ENCODE results near the gene CAMTA1.

CAMTA1 gene

DNA sequence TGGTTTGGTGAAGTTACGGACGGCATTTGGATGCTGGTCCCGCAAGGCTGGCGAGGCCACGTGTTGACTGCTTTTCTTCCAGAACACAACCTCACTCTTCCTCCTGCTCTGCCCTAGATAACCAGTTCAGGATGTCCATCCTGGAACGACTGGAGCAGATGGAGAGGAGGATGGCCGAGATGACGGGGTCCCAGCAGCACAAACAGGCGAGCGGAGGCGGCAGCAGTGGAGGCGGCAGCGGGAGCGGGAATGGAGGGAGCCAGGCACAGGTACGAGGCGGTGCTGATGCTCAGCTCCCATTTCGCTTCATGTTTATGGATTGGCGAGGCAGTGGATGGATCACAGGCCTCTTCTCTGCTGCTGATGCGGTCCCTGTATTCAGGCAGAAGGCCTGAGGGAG lies 947.1 kb downstream of the CAMTA1 start:
- no peak for ATAC-seq (ENCODE audit: low read depth)
- DNase-seq (ENCODE audit: low spot score) = no peak
- Histone ChIP-seq H3K9me3 (ENCODE audit: severe bottlenecking) (no peaks in the 10 kb centered on the region), H3K36me3 (ENCODE audit: low read depth) (no peaks in the 10 kb centered on the region), H3K4me3 (ENCODE audit: severe bottlenecking) (no peak overlapping the region), H3K27ac (ENCODE audit: poor library complexity, severe bottlenecking) (no peak overlapping the region), H3K4me1 (ENCODE audit: insufficient read depth, poor library complexity, severe bottlenecking) (no peaks in the 10 kb centered on the region), H3K27me3 (ENCODE audit: insufficient read depth, poor library complexity, severe bottlenecking) (no peaks in the 10 kb centered on the region)
- TF ChIP-seq, protein P1, sequence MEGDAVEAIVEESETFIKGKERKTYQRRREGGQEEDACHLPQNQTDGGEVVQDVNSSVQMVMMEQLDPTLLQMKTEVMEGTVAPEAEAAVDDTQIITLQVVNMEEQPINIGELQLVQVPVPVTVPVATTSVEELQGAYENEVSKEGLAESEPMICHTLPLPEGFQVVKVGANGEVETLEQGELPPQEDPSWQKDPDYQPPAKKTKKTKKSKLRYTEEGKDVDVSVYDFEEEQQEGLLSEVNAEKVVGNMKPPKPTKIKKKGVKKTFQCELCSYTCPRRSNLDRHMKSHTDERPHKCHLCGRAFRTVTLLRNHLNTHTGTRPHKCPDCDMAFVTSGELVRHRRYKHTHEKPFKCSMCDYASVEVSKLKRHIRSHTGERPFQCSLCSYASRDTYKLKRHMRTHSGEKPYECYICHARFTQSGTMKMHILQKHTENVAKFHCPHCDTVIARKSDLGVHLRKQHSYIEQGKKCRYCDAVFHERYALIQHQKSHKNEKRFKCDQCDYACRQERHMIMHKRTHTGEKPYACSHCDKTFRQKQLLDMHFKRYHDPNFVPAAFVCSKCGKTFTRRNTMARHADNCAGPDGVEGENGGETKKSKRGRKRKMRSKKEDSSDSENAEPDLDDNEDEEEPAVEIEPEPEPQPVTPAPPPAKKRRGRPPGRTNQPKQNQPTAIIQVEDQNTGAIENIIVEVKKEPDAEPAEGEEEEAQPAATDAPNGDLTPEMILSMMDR (IDR thresholded peaks at IDR 0.05; ENCODE audit: poor library complexity, severe bottlenecking) = no peak

DNA sequence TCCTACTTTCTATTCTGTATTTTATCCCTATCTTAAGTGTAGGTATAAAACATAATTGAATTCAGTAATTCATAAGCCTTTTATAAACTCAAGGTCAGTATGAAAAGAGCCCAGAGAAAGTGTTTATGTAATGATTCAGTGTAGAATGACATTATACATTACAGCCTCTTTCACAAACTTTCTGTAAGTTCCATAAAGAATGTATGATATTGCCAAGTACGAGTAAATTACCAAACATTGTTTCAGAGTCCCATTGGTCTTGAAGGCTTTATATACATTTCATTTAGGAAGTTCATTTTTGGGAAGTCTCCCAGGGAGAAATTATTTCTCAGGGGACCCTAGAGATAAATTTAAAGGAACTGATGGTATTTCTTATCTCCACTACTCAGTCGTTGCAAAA lies 948.0 kb downstream of the CAMTA1 start:
- Histone ChIP-seq H3K27ac (ENCODE audit: poor library complexity, severe bottlenecking) (no peak overlapping the region), H3K27me3 (ENCODE audit: insufficient read depth, poor library complexity, severe bottlenecking) (no peaks in the 10 kb centered on the region), H3K9me3 (ENCODE audit: severe bottlenecking) (no peaks in the 10 kb centered on the region), H3K4me3 (ENCODE audit: severe bottlenecking) (no peak overlapping the region), H3K4me1 (ENCODE audit: insufficient read depth, poor library complexity, severe bottlenecking) (no peaks in the 10 kb centered on the region), H3K36me3 (ENCODE audit: low read depth) (no peaks in the 10 kb centered on the region)
- DNase-seq (ENCODE audit: low spot score) (no peak), ATAC-seq (ENCODE audit: low read depth) (no peak)
- TF ChIP-seq, protein P1 (IDR thresholded peaks at IDR 0.05; ENCODE audit: poor library complexity, severe bottlenecking) = no peak

DNA sequence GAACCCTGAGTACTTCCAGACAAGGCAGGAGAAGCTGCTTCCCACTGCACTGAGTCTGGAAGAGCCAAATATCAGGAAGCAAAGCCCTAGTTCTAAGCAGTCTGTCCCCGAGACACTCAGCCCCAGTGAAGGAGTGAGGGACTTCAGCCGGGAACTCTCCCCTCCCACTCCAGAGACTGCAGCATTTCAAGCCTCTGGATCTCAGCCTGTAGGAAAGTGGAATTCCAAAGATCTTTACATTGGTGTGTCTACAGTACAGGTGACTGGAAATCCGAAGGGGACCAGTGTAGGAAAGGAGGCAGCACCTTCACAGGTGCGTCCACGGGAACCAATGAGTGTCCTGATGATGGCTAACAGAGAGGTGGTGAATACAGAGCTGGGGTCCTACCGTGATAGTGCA lies 952.8 kb downstream of the CAMTA1 start:
- DNase-seq (ENCODE audit: low spot score) (no peak), ATAC-seq (ENCODE audit: low read depth) (no peak)
- Histone ChIP-seq H3K9me3 (ENCODE audit: severe bottlenecking) (no peaks in the 10 kb centered on the region), H3K27ac (ENCODE audit: poor library complexity, severe bottlenecking) (no peak overlapping the region), H3K4me1 (ENCODE audit: insufficient read depth, poor library complexity, severe bottlenecking) (no peaks in the 10 kb centered on the region), H3K36me3 (ENCODE audit: low read depth) (no peaks in the 10 kb centered on the region), H3K4me3 (ENCODE audit: severe bottlenecking) (no peak overlapping the region), H3K27me3 (ENCODE audit: insufficient read depth, poor library complexity, severe bottlenecking) (no peaks in the 10 kb centered on the region)
- TF ChIP-seq, protein P1 (IDR thresholded peaks at IDR 0.05; ENCODE audit: poor library complexity, severe bottlenecking) = no peak

DNA sequence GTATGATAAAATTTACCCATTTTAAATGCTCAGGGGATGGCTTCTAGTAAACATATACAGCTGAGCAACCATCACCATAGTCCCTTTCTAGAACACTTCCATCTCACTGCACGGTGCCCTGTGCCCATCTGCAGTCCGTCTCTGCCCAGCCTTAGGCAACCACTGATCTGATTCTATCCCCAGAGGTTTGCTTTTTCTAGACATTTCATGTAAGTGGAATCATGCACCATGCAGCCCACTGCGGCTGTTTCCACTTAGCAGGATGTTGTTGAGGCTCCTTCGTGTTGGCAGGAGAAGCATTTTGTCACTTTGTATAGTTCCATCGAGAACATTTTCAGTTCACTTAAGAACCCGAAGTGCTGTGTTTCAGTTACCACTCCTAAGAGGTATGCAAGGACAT lies 958.1 kb downstream of the CAMTA1 start:
- ATAC-seq (ENCODE audit: low read depth) (no peak), DNase-seq (ENCODE audit: low spot score) (no peak)
- Histone ChIP-seq H3K27ac (ENCODE audit: poor library complexity, severe bottlenecking) (no peak overlapping the region), H3K36me3 (ENCODE audit: low read depth) (no peaks in the 10 kb centered on the region), H3K9me3 (ENCODE audit: severe bottlenecking) (no peaks in the 10 kb centered on the region), H3K4me3 (ENCODE audit: severe bottlenecking) (no peak overlapping the region), H3K4me1 (ENCODE audit: insufficient read depth, poor library complexity, severe bottlenecking) (peaks cover 6% of the 10 kb centered on the region), H3K27me3 (ENCODE audit: insufficient read depth, poor library complexity, severe bottlenecking) (no peaks in the 10 kb centered on the region)
- TF ChIP-seq, protein P1 (IDR thresholded peaks at IDR 0.05; ENCODE audit: poor library complexity, severe bottlenecking) = no peak

DNA sequence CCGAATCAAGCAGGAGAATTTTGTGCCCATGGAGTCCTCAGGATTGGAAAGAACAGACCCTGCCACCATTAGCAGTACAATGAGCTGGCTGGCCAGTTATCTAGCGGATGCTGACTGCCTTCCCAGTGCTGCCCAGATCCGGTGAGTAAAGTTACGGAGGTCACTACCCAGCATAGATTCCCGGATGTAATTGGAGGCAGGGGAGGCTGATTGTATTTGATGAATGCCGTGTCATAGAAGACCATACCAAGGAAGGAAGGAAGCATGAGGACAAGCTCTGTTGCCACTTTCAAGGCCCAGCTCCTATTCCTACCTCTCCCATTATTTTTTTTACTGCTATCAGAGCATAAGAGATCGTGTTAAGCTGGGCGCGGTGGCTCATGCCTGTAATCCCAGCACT lies 959.6 kb downstream of the CAMTA1 start:
- peaks cover 6% of the 10 kb centered on the region for H3K4me1 ChIP-seq (ENCODE audit: insufficient read depth, poor library complexity, severe bottlenecking)
- TF ChIP-seq, protein P1 (IDR thresholded peaks at IDR 0.05; ENCODE audit: poor library complexity, severe bottlenecking) = no peak
- ATAC-seq (ENCODE audit: low read depth) (no peak), DNase-seq (ENCODE audit: low spot score) (no peak)
- H3K9me3 ChIP-seq (ENCODE audit: severe bottlenecking) = no peaks in the 10 kb centered on the region
- no peaks in the 10 kb centered on the region for H3K36me3 ChIP-seq (ENCODE audit: low read depth)
- no peaks in the 10 kb centered on the region for H3K27me3 ChIP-seq (ENCODE audit: insufficient read depth, poor library complexity, severe bottlenecking)
- H3K27ac ChIP-seq (ENCODE audit: poor library complexity, severe bottlenecking) = no peak overlapping the region
- H3K4me3 ChIP-seq (ENCODE audit: severe bottlenecking) = no peak overlapping the region

Measured in RWPE2 (cell line).